Endodermal cell (in vitro differentiated cells): Measurements from ENCODE around the gene RCAN1. TPM values are rescaled to one million over a fixed set of nuclear protein-coding genes. Genes with fewer than 3 reads are reported as not detected.

Experiments
- DNase-seq: peaks from one replicate; pipeline ENCODE4 v3.0.0-alpha.2; 2017
- H3K27ac ChIP-seq: 2 replicates; pipeline ENCODE4 v1.5.1; 2013; ENCODE audit warnings: mild to moderate bottlenecking, low read depth, low read length, moderate library complexity
- H3K27me3 ChIP-seq: 2 replicates; pipeline ENCODE4 v1.6.1; 2013; ENCODE audit warnings: mild to moderate bottlenecking, low read length, moderate library complexity; ENCODE audit not compliant: insufficient read depth, control insufficient read depth, poor library complexity, severe bottlenecking
- H3K36me3 ChIP-seq: 2 replicates; pipeline ENCODE4 v1.7.0; 2013; ENCODE audit warnings: mild to moderate bottlenecking, low read length, moderate library complexity; ENCODE audit not compliant: control insufficient read depth, insufficient read depth
- H3K4me1 ChIP-seq: one replicate; pipeline ENCODE4 v1.7.0; 2013; ENCODE audit warnings: low read length; ENCODE audit not compliant: control insufficient read depth, insufficient read depth
- H3K4me3 ChIP-seq: 2 replicates; pipeline ENCODE4 v1.5.1; 2013; ENCODE audit warnings: mild to moderate bottlenecking, low read length, moderate library complexity
- H3K9ac ChIP-seq: 2 replicates; pipeline ENCODE4 v1.6.1; 2013; ENCODE audit warnings: mild to moderate bottlenecking, low read length, moderate library complexity; ENCODE audit not compliant: poor library complexity, severe bottlenecking; ENCODE audit errors: extremely low read depth
- H3K9me3 ChIP-seq: 2 replicates; pipeline ENCODE4 v1.6.1; 2013; ENCODE audit warnings: mild to moderate bottlenecking, low read length, moderate library complexity; ENCODE audit not compliant: control insufficient read depth
- H3K27ac Mint-ChIP-seq: 2 replicates; pipeline ENCODE4 v1.8.0; 2020; ENCODE audit warnings: mixed read lengths
- H3K27me3 Mint-ChIP-seq: 2 replicates; pipeline ENCODE4 v1.8.0; 2021; ENCODE audit warnings: mild to moderate bottlenecking, mixed read lengths; ENCODE audit not compliant: insufficient read depth
- H3K36me3 Mint-ChIP-seq: 2 replicates; pipeline ENCODE4 v1.8.0; 2020; ENCODE audit warnings: low read depth, mixed read lengths
- H3K4me1 Mint-ChIP-seq: 2 replicates; pipeline ENCODE4 v1.8.0; 2020; ENCODE audit warnings: mixed read lengths
- H3K4me3 Mint-ChIP-seq: 2 replicates; pipeline ENCODE4 v1.8.0; 2020; ENCODE audit warnings: mild to moderate bottlenecking, moderate library complexity, mixed read lengths
- H3K9me3 Mint-ChIP-seq: 2 replicates; pipeline ENCODE4 v1.8.0; 2020; ENCODE audit warnings: mild to moderate bottlenecking, mixed read lengths
- CTCF ChIP-seq: fragments of 200-600 bp; sonication (generic); conservative IDR thresholded peaks from 2 replicates; pipeline ENCODE4 v1.5.0; 2021; ENCODE audit warnings: antibody characterized with exemption, mild to moderate bottlenecking
- WGBS, 2 experiments: methylation state at CpG; one replicate each; pipeline versions ENCODE4 v1.1.5 to v1.1.7; 2013; ENCODE audit warnings: missing lambda C conversion rate in 2 of 2, mixed read lengths in 1 of 2; ENCODE audit not compliant: insufficient coverage in 1 of 2, insufficient read length in 1 of 2; 5-methylcytosine and 5-hydroxymethylcytosine counted together
- total RNA-seq, 2 donors: library from RNA; stranded (reverse); fragmentation: NEBNext Ultra II Directional in 1 of 2; extraction: Animal tissue kit (Norgen Biotek cat#: 25700) in 1 of 2; gene quantifications; 2 replicates in 1 of 2; 3 replicates in 1 of 2; pipeline ENCODE4 v1.2.1, GENCODE V29; 2021

Gene RCAN1
- total RNA-seq, 2 donors from 2014 or later: 6.1 to 6.7 TPM

DNA sequence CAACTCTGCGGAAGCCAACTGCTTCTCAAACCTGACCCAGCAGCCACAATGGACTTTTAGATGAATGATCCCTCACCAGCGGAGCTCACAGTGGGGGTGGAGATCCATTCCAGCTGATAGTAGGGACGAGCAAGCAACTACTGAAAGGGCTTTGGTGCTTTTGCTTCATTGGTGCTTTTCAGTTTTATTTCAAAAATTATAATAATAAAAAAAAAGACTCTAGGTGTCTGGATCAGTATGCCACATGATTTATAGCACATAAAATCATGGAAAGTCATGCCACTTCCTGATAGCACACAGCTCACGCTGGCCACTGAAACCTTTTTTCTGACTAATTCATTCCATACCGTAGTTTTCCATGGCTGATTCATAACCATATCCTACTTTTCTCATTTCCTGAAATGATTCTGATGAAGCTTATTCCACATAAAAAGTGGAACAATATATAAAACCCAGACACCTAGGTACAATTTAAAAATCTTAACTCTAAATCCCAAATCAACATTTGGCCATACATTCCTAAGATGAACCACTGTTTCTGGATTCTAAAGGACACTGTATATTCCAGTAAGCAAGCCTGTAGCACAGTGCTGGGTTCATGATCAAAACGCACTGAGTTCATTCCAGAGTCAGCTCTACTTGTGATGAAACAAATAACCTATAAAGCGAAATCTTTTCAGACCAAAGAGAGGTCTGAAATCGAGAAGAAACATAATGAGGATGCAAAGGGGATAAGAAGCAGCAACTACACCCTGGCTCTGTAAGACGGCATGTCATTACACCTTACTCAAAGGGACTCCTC lies 61.6 kb downstream of the RCAN1 start:
- no peak for TF ChIP-seq CTCF
- Mint-ChIP-seq H3K27me3 (no peaks in the 10 kb centered on the region), H3K27ac (no peak overlapping the region), H3K4me3 (no peak overlapping the region), H3K36me3 (peaks cover 8% of the 10 kb centered on the region), H3K9me3 (peaks cover 19% of the 10 kb centered on the region), H3K4me1 (peaks cover 10% of the 10 kb centered on the region)
- Histone ChIP-seq H3K36me3 (no peaks in the 10 kb centered on the region), H3K27me3 (no peaks in the 10 kb centered on the region), H3K9ac (no peak overlapping the region), H3K27ac (peak overlapping the region; percentile 74), H3K4me3 (peak overlapping the region; percentile 61), H3K9me3 (peaks cover 13% of the 10 kb centered on the region), H3K4me1 (peaks cover 3% of the 10 kb centered on the region)
- peak; percentile 72 for DNase-seq
- 71 to 73% methylated on average over 7 to 9 of the region's 9 CpGs for WGBS, 2 experiments

DNA sequence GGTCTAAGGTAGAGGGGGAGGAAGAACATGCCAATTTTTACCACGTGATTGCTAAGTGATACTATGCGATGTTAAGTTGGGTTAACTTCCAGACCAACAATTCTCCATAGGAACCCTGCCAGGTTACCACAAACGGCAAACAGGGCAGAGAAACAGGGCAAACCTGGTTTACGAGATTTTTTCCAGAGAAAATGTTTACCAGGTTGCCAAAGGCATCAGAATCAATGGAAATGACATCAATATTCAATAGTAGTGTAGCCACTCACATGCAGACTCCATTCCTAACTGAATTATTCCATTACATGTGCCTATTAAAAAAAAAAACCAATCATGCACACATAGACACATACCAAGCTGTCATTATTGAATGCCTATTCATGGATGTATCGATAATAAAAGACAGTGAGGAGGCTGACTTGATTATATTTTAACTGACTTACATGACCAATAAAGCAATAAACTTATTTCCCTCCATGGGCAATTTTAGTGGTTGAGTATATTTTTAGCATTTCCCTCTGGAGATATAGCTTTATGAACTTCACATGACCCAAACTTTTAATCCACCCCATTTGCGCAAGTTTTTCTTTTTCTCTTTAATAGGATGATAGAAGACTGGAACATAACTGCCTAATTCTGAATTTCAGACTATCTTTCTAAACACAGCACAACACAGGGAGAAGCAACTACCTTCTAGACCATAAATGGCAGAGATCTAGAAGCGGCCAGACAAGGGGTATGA lies 62.4 kb downstream of the RCAN1 start:
- H3K4me1 ChIP-seq: peaks cover 3% of the 10 kb centered on the region
- TF ChIP-seq CTCF: no peak
- DNase-seq: no peak
- 86 to 87% methylated on average over 4 to 7 of the region's 7 CpGs for WGBS, 2 experiments
- H3K4me3 ChIP-seq: peak overlapping the region; percentile 61
- peak overlapping the region; percentile 74 for H3K27ac ChIP-seq
- Mint-ChIP-seq H3K4me3 (no peak overlapping the region), H3K27me3 (no peaks in the 10 kb centered on the region), H3K9me3 (peaks cover 19% of the 10 kb centered on the region), H3K27ac (no peak overlapping the region), H3K4me1 (peaks cover 10% of the 10 kb centered on the region), H3K36me3 (peaks cover 8% of the 10 kb centered on the region)
- H3K36me3 ChIP-seq: no peaks in the 10 kb centered on the region
- no peaks in the 10 kb centered on the region for H3K27me3 ChIP-seq
- no peak overlapping the region for H3K9ac ChIP-seq
- H3K9me3 ChIP-seq: peaks cover 13% of the 10 kb centered on the region

DNA sequence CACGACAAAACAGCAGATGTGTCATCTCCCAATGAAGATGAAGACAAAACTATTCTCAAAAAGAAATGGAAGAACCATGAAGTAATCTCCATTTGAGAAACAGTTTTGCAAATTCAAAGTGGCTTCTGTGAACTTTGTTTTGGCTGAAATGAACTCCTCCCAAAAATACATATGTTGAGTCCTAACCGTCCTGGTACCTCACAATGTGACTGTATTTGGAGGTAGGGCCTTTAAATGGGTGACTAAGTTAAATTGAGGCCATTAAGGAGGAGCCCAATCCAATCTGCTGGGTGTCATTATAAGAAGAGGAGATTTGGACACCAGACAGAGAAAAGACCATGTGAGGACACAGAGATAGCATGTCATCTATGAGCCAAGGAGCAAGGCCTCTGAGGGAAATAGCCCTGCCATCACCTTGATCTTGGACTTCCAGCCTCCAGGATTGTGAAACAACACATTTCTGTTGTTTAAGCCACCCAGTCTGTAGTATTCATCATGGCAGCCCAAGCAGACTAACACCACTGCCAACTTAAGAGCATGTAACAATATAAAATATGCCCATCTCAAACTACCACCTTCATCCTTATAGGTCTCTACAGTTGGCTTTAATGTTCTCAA lies 64.6 kb downstream of the RCAN1 start:
- Histone ChIP-seq H3K4me3 (no peak overlapping the region), H3K9me3 (peaks cover 13% of the 10 kb centered on the region), H3K4me1 (peaks cover 7% of the 10 kb centered on the region), H3K27me3 (no peaks in the 10 kb centered on the region), H3K36me3 (no peaks in the 10 kb centered on the region), H3K27ac (no peak overlapping the region), H3K9ac (no peak overlapping the region)
- WGBS, 2 experiments: 75 to 86% methylated on average over 1 to 2 of the region's 2 CpGs
- no peak for TF ChIP-seq CTCF
- no peaks in the 10 kb centered on the region for H3K27me3 Mint-ChIP-seq
- peaks cover 8% of the 10 kb centered on the region for H3K36me3 Mint-ChIP-seq
- no peak overlapping the region for H3K27ac Mint-ChIP-seq
- no peak for DNase-seq
- peaks cover 17% of the 10 kb centered on the region for H3K4me1 Mint-ChIP-seq
- no peak overlapping the region for H3K4me3 Mint-ChIP-seq
- peaks cover 13% of the 10 kb centered on the region for H3K9me3 Mint-ChIP-seq
